ENCODE results near the gene CDC34. TPM values are rescaled to one million over a fixed set of nuclear protein-coding genes. Genes with fewer than 3 reads are reported as not detected.

CDC34 gene
- total and polyA plus RNA-seq, 2 of the 8 experiments (the other 6 are each of a cell fraction or from before 2014, with no cell fraction given), result 95.9 to 129 TPM

- Histone ChIP-seq H2BK5ac (ENCODE audit: low read depth, low read length) (no peak overlapping the region), H3K27me3 (replicated peaks in 1 of 4; ENCODE audit: control insufficient read depth in 3 of 4, extremely low read depth in 1 of 4, insufficient read depth in 3 of 4, low read length in 3 of 4) (no peaks in the 10 kb centered on the region), H2BK120ac (replicated peaks; ENCODE audit: low read depth, low read length) (no peak overlapping the region), H3K23ac (ENCODE audit: insufficient read length) (no peak overlapping the region), H3K36me3 (ENCODE audit: control insufficient read depth in 2 of 4, insufficient read depth in 4 of 4, low read length in 3 of 4) (peaks cover 10 to 48% (median 27%) of the 10 kb centered on the region in 4 experiments; a peak in 6 of 8 replicates), H4K20me1 (replicated peaks in 1 of 2; ENCODE audit: control insufficient read depth in 1 of 2, insufficient read depth in 2 of 2, low read length in 2 of 2) (peaks cover 40 to 47% of the 10 kb centered on the region in 2 experiments), H2AFZ (ENCODE audit: low read length) (no peak overlapping the region), H3K4ac (replicated peaks; ENCODE audit: insufficient read length, low read depth, low read length) (no peak overlapping the region), H3K14ac (ENCODE audit: insufficient read length) (no peak overlapping the region), H2BK12ac (ENCODE audit: low read depth, low read length) (no peak overlapping the region), H3K79me2 (ENCODE audit: control insufficient read depth in 1 of 2, insufficient read depth in 2 of 2, low read length in 2 of 2) (peaks cover 30 to 52% of the 10 kb centered on the region in 2 experiments), H3K18ac (ENCODE audit: extremely low read depth, low read length) (no peak overlapping the region), H4K91ac (replicated peaks; ENCODE audit: insufficient read length, low read length) (no peak overlapping the region), H3K27ac (ENCODE audit: low read depth, low read length) (no peak overlapping the region), H2BK15ac (ENCODE audit: low read length) (no peak overlapping the region), H4K5ac (ENCODE audit: insufficient read length, low read depth, low read length) (no peak overlapping the region), H2AK5ac (ENCODE audit: low read depth, low read length) (no peak overlapping the region), H3K4me1 (replicated peaks in 1 of 4; ENCODE audit: control insufficient read depth in 3 of 4, insufficient read depth in 4 of 4, low read length in 3 of 4) (peaks cover 0 to 13% (median 5%) of the 10 kb centered on the region in 4 experiments; a peak in 4 of 7 replicates), H3K4me2 (ENCODE audit: insufficient read depth in 1 of 2, low read depth in 2 of 2, low read length in 2 of 2) (no peak overlapping the region), H3K4me3 (ENCODE audit: extremely low read depth in 1 of 4, insufficient read depth in 2 of 4, low read depth in 3 of 4, low read length in 4 of 4) (no peak overlapping the region), H3K9ac (replicated peaks in 1 of 4; ENCODE audit: extremely low read depth in 1 of 4, low read depth in 3 of 4, low read length in 3 of 4) (no peak overlapping the region), H3K23me2 (ENCODE audit: low read depth, low read length) (0 out of 2 replicates have a peak, but pooled peaks cover 2% of the 10 kb centered on the region), H3K56ac (replicated peaks; ENCODE audit: insufficient read length, low read depth, low read length) (no peak overlapping the region), H3K79me1 (ENCODE audit: low read depth, low read length) (peaks cover 11% of the 10 kb centered on the region), H2BK20ac (ENCODE audit: low read length) (no peak overlapping the region), H3K9me3 (ENCODE audit: insufficient read depth in 2 of 2, low read depth in 1 of 2, low read length in 1 of 2) (no peaks in the 10 kb centered on the region), H4K8ac (ENCODE audit: extremely low read depth, insufficient read depth, low read length) (no peak overlapping the region)
- DNase-seq (ENCODE audit: low read depth in 1 of 2, low spot score in 2 of 2) (no peak), FAIRE-seq (no peak)
- CTCF ChIA-PET (ENCODE audit: partially characterized antibody), result no interaction called here
- no peak for TF ChIP-seq MAFK (IDR thresholded peaks at IDR 0.05; ENCODE audit: low read depth, low read length)
- peak; percentile 28; the same call in 1 of the 2 replicates for TF ChIP-seq POLR2AphosphoS5 (IDR thresholded peaks at IDR 0.05; ENCODE audit: low read depth, low read length)
- POLR2A ChIA-PET (ENCODE audit: partially characterized antibody), result interaction anchor here (0.6 kb wide), 1 partner anchor 36 kb away, joined by 3 read pairs; the partner anchor contains the start of gene GZMM
- WGBS, 2 experiments (ENCODE audit: extremely low coverage in 1 of 2, insufficient coverage in 1 of 2, insufficient read length in 1 of 2, insufficient replicate concordance in 2 of 2, low coverage in 1 of 2, low lambda C conversion rate in 2 of 2, missing lambda C conversion rate in 1 of 2), result 91% methylated on average over 22 of the region's 22 CpGs; no CpG with 5 or more reads in 1 of the 2 experiments
These were observed 48.8 kb downstream of the CDC34 start for GRCh38 chr19:580274-580835.

Measured in H1 (cell line).